A549 (cell line): Measurements from ENCODE around the gene PHOX2A. TPM values are rescaled to one million over a fixed set of nuclear protein-coding genes. Genes with fewer than 3 reads are reported as not detected.

Source experiments
- ATAC-seq, 2 experiments: fragments of 200-7000 bp in 1 of 2; fragments of >200 bp in 1 of 2; cut with Nextera tagmentation in 1 of 2; cut with Tn5 transposase in 1 of 2; 3 replicates each; pipeline versions ENCODE4 v1.8.0 to v1.9.1; 2018 to 2020; ENCODE audit warnings: mild to moderate bottlenecking in 1 of 2, moderate library complexity in 1 of 2
- CTCF ChIA-PET: fragments of 300-600 bp; sonication (Branson Sonifier 250); formaldehyde crosslinking; extraction: SDS; loops from one replicate; lab custom pipeline; 2021; ENCODE audit warnings: antibody characterized with exemption, inconsistent platforms; lab: Yijun Ruan, JAX
- POLR2A ChIA-PET: fragments of 350-600 bp; formaldehyde crosslinking; extraction: SDS; loops from one replicate; lab custom pipeline; 2021; ENCODE audit warnings: antibody characterized with exemption, inconsistent platforms; lab: Yijun Ruan, JAX
- DNase-seq, 2 experiments: peaks; one replicate each; pipeline versions ENCODE4 v3.0.0 to v3.0.0-alpha.2; 2011 to 2016; ENCODE audit warnings: low read depth in 1 of 2, low spot score in 1 of 2
- FAIRE-seq: peaks from 2 replicates; lab custom pipeline; 2011; peaks lifted over from hg19 to GRCh38; lab: Jason Lieb, UNC
- H3K27ac ChIP-seq, 2 experiments: fragments of >200 bp; sonication (Bioruptor Twin); formaldehyde crosslinking; 3 replicates each; pipeline ENCODE4 v1.5.1; 2016 to 2017
- H3K4me1 ChIP-seq: fragments of >200 bp; sonication (Bioruptor Twin); formaldehyde crosslinking; 3 replicates; pipeline ENCODE4 v1.6.1; 2016
- H3K4me2 ChIP-seq: fragments of >200 bp; sonication (Bioruptor Twin); formaldehyde crosslinking; 3 replicates; pipeline ENCODE4 v1.6.1; 2016
- H3K4me3 ChIP-seq: fragments of >200 bp; sonication (Bioruptor Twin); formaldehyde crosslinking; 3 replicates; pipeline ENCODE4 v1.5.1; 2016
- H3K9me3 ChIP-seq: fragments of >200 bp; sonication (Bioruptor Twin); formaldehyde crosslinking; 3 replicates; pipeline ENCODE4 v1.6.1; 2016
- BHLHE40 ChIP-seq: IDR thresholded peaks from 2 replicates; pipeline ENCODE4 v1.6.1; 2012; ENCODE audit warnings: low read depth, low read length, inconsistent platforms
- CBX2 ChIP-seq: fragments of 200-600 bp; sonication (generic); IDR thresholded peaks from 2 replicates; pipeline ENCODE4 v1.6.1; 2016; ENCODE audit warnings: low read depth, mild to moderate bottlenecking, borderline replicate concordance
- CBX8 ChIP-seq: fragments of 200-600 bp; sonication (generic); IDR thresholded peaks from 2 replicates; pipeline ENCODE4 v1.6.1; 2016
- CEBPB ChIP-seq, 2 experiments: fragments of >200 bp in 1 of 2; sonication (Bioruptor Twin) in 1 of 2; formaldehyde crosslinking in 1 of 2; IDR thresholded peaks; 2 replicates each; pipeline ENCODE4 v1.6.1; 2012 to 2016
- CHD4 ChIP-seq: fragments of 200-600 bp; sonication (generic); IDR thresholded peaks from 2 replicates; pipeline ENCODE4 v1.6.1; 2016; ENCODE audit warnings: antibody characterized with exemption, mild to moderate bottlenecking, borderline replicate concordance
- ESRRA ChIP-seq: fragments of 150-350 bp; IDR thresholded peaks from 2 replicates; pipeline ENCODE4 v1.6.1; 2014; ENCODE audit warnings: mild to moderate bottlenecking, low read length, borderline replicate concordance
- HDAC2 ChIP-seq: fragments of 200-600 bp; sonication (generic); IDR thresholded peaks from 2 replicates; pipeline ENCODE4 v1.6.1; 2016
- HMGXB4 ChIP-seq: fragments of 250-450 bp; sonication (Bioruptor Pico); IDR thresholded peaks from 2 replicates; pipeline ENCODE4 v1.5.0; 2021; ENCODE audit warnings: mild to moderate bottlenecking, moderate library complexity, borderline replicate concordance
- HOXA7 ChIP-seq: fragments of 250-450 bp; sonication (Bioruptor Pico); IDR thresholded peaks from 2 replicates; pipeline ENCODE4 v1.5.0; 2020; ENCODE audit warnings: mild to moderate bottlenecking, moderate library complexity
- KDM1A ChIP-seq: fragments of 200-600 bp; sonication (generic); IDR thresholded peaks from 2 replicates; pipeline ENCODE4 v1.6.1; 2016; ENCODE audit warnings: low read depth, mild to moderate bottlenecking
- KDM5A ChIP-seq: fragments of 200-600 bp; sonication (generic); IDR thresholded peaks from 2 replicates; pipeline ENCODE4 v1.6.1; 2016; ENCODE audit warnings: antibody characterized with exemption, mild to moderate bottlenecking
- MAFK ChIP-seq: fragments of 450-650 bp; IDR thresholded peaks from 2 replicates; pipeline ENCODE4 v1.6.1; 2014; ENCODE audit not compliant: partially characterized antibody
- MAZ ChIP-seq: fragments of 150-350 bp; IDR thresholded peaks from 2 replicates; pipeline ENCODE4 v1.6.1; 2014; ENCODE audit warnings: antibody characterized with exemption, low read depth, low read length, borderline replicate concordance
- NFE2L2 ChIP-seq: fragments of 150-350 bp; conservative IDR thresholded peaks from 2 replicates; pipeline ENCODE4 v1.6.1; 2014; ENCODE audit warnings: low read length
- NPAS2 ChIP-seq: fragments of 250-450 bp; sonication (Bioruptor Pico); IDR thresholded peaks from 2 replicates; pipeline ENCODE4 v1.8.0; 2022; ENCODE audit warnings: mild to moderate bottlenecking, moderate library complexity, borderline replicate concordance
- NR3C1 ChIP-seq: fragments of >200 bp; sonication (Bioruptor Twin); formaldehyde crosslinking; IDR thresholded peaks from 3 replicates; pipeline ENCODE4 v1.6.1; 2017
- PBX3 ChIP-seq: IDR thresholded peaks from 2 replicates; pipeline ENCODE4 v1.6.1; 2012
- PHF8 ChIP-seq: fragments of 200-600 bp; sonication (generic); IDR thresholded peaks from 2 replicates; pipeline ENCODE4 v1.6.1; 2016; ENCODE audit warnings: low read depth, mild to moderate bottlenecking, antibody characterized with exemption, moderate library complexity, borderline replicate concordance
- POLR2A ChIP-seq: IDR thresholded peaks from 2 replicates; pipeline ENCODE4 v1.6.1; 2012; ENCODE audit warnings: mild to moderate bottlenecking, low read length
- POLR2AphosphoS2 ChIP-seq: conservative IDR thresholded peaks from 2 replicates; pipeline ENCODE4 v1.6.1; 2012; ENCODE audit warnings: low read length, improper control_type of control experiment, inconsistent platforms
- RARB ChIP-seq: fragments of 250-450 bp; sonication (Bioruptor Pico); IDR thresholded peaks from 2 replicates; pipeline ENCODE4 v1.8.0; 2021; ENCODE audit warnings: mild to moderate bottlenecking, moderate library complexity
- RNF2 ChIP-seq: fragments of 200-600 bp; sonication (generic); IDR thresholded peaks from 2 replicates; pipeline ENCODE4 v1.6.1; 2016; ENCODE audit warnings: low read depth, mild to moderate bottlenecking, antibody characterized with exemption, moderate library complexity, borderline replicate concordance
- ZNF302 ChIP-seq: fragments of 250-450 bp; sonication (Bioruptor Pico); IDR thresholded peaks from 2 replicates; pipeline ENCODE4 v1.9.0; 2021; ENCODE audit warnings: inconsistent platforms, mild to moderate bottlenecking, moderate library complexity
- WGBS: methylation state at CpG from one replicate; pipeline ENCODE4 v1.1.6; 2017; ENCODE audit errors: missing lambda C conversion rate; 5-methylcytosine and 5-hydroxymethylcytosine counted together
- polyA plus RNA-seq, 4 experiments: library from polyadenylated mRNA; depleted of rRNA in 3 of 4; stranded (reverse); fragments of >200 nt; fragmentation: RNase III in 1 of 4; extraction: RNeasy Plus Mini Kit Qiagen cat#74134 plus additional on column Dnase treatment in 1 of 4; gene quantifications; 2 replicates in 3 of 4; 3 replicates in 1 of 4; pipeline ENCODE4 v1.2.3, GENCODE V29; 2011 to 2017
- TF ChIP-seq, protein P1 (sequence below): IDR thresholded peaks from 2 replicates; pipeline ENCODE4 v1.6.1; 2012
- TF ChIP-seq, protein P2 (sequence below): fragments of 150-350 bp; IDR thresholded peaks from 2 replicates; pipeline ENCODE4 v1.6.1; 2014; ENCODE audit warnings: low read depth, mild to moderate bottlenecking, low read length

The PHOX2A gene
- polyA plus RNA-seq, 2 of the 4 experiments (the other 2 are of a cell fraction), result not detected

GRCh38 chr11:72222907-72223614 lies 20.9 kb downstream of the PHOX2A start:
- peaks cover 24% of the 10 kb centered on the region for H3K4me1 ChIP-seq
- POLR2A ChIA-PET, result interaction anchor here (0.6 to 1.1 kb wide), 6 partner anchors 14 to 124 kb away, joined by 3 to 4 read pairs (median 4); partner anchors contain the start of gene ANAPC15
- WGBS, result 1% methylated on average over 28 of the region's 47 CpGs
- FAIRE-seq (no peak), DNase-seq (peak; percentile 53 to 92)
- TF ChIP-seq PHF8, result peak; percentile 18; the same call in 1 of the 2 replicates
- TF ChIP-seq ESRRA, result no peak
- no peak for TF ChIP-seq RNF2
- TF ChIP-seq MAFK, result peak; percentile 9
- TF ChIP-seq POLR2A, result no peak
- TF ChIP-seq NR3C1, result no peak
- TF ChIP-seq, protein P1, sequence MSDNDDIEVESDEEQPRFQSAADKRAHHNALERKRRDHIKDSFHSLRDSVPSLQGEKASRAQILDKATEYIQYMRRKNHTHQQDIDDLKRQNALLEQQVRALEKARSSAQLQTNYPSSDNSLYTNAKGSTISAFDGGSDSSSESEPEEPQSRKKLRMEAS, result peak; percentile 55; the same call in 1 of the 2 replicates
- TF ChIP-seq CBX8, result no peak
- TF ChIP-seq KDM1A, result 0 out of 2 replicates have a peak, but pooled peaks have one; percentile 21
- TF ChIP-seq, all 56 proteins: peak for 4
- H3K27ac ChIP-seq, result peak overlapping the region; percentile 97 to 98
- CTCF ChIA-PET, result interaction anchor here (0.7 to 9.4 kb wide), 18 partner anchors 14 to 587 kb away, joined by 3 to 83 read pairs (median 3); partner anchors contain the start of gene CLPB
- ATAC-seq, result peak; percentile 75 to 88
- H3K9me3 ChIP-seq, result no peaks in the 10 kb centered on the region
- H3K4me3 ChIP-seq, result peak overlapping the region; percentile 92
- H3K4me2 ChIP-seq, result peak overlapping the region; percentile 93

- peak overlapping the region; percentile 97 to 98 for H3K27ac ChIP-seq
- no peak for TF ChIP-seq KDM5A
- TF ChIP-seq HMGXB4 (CRISPR knock-in tag), result no peak
- TF ChIP-seq, protein P2, sequence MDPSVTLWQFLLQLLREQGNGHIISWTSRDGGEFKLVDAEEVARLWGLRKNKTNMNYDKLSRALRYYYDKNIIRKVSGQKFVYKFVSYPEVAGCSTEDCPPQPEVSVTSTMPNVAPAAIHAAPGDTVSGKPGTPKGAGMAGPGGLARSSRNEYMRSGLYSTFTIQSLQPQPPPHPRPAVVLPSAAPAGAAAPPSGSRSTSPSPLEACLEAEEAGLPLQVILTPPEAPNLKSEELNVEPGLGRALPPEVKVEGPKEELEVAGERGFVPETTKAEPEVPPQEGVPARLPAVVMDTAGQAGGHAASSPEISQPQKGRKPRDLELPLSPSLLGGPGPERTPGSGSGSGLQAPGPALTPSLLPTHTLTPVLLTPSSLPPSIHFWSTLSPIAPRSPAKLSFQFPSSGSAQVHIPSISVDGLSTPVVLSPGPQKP, result no peak
- no peak for TF ChIP-seq HOXA7 (CRISPR knock-in tag)
- no peak for TF ChIP-seq CEBPB (IDR thresholded peaks at IDR 0.05)
- no peak for TF ChIP-seq PBX3
- no peak for TF ChIP-seq NPAS2 (CRISPR knock-in tag)
- TF ChIP-seq, protein P1, result no peak
- no peak for TF ChIP-seq POLR2AphosphoS2
- TF ChIP-seq NFE2L2, result no peak
- TF ChIP-seq HDAC2, result no peak
- no peak for TF ChIP-seq MAZ
- TF ChIP-seq RNF2, result no peak
- no peak for TF ChIP-seq MAFK
- TF ChIP-seq BHLHE40, result no peak
- no peak for TF ChIP-seq CBX2
- no peak for TF ChIP-seq CHD4
- TF ChIP-seq ZNF302 (CRISPR knock-in tag), result no peak
- no peak for TF ChIP-seq RARB (CRISPR knock-in tag)
These were observed 21.7 kb downstream of the PHOX2A start for GRCh38 chr11:72222106-72222891.

More at GRCh38 chr11:72222106-72222891, 21.7 kb downstream of the PHOX2A start:
- FAIRE-seq, result no peak
- 68% methylated on average over 6 of the region's 6 CpGs for WGBS
- CTCF ChIA-PET, result interaction anchor here (0.7 to 9.4 kb wide), 15 partner anchors 13 to 368 kb away, joined by 3 to 83 read pairs (median 6); partner anchors contain the start of gene CLPB
- DNase-seq, result no peak
- ATAC-seq, result no peak; a peak in 1 of 6 replicates
- POLR2A ChIA-PET, result interaction anchor here (1.0 kb wide), 1 partner anchor 14 kb away, joined by 4 read pairs; no protein-coding TSS in a partner anchor
- peak overlapping the region; percentile 92 for H3K4me3 ChIP-seq
- peak overlapping the region; percentile 93 for H3K4me2 ChIP-seq
- peaks cover 21% of the 10 kb centered on the region for H3K4me1 ChIP-seq
- H3K9me3 ChIP-seq, result no peaks in the 10 kb centered on the region
